ENCODE data around the gene CIITA.

The CIITA gene

DNA sequence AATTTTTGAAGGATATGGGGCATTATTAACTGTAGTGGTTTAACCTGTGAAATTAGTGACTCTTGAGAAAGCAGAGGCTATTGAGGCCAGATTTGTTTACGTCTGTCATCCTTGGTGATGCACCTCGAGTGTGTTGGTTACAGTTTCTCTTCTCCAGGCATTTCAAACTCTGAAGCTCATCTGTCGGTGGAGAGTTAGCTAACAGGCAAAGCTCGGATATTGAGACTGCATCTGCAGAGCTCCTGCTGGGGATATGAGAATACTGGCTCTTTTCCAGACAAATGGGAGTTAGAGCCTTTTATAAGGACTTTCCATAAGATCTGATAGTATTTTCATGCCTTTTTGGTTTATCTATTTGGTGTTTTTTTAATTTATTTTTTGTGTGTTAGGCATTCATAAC is 74.0 kb downstream of the CIITA start:
- Histone ChIP-seq H3F3A (ENCODE audit: control insufficient read depth, insufficient read depth) (peaks cover 8% of the 10 kb centered on the region; the same call in 1 of the 2 replicates), H3K79me2 (ENCODE audit: control insufficient read depth, low read length) (peaks cover 91% of the 10 kb centered on the region), H3K27me3 (ENCODE audit: control insufficient read depth, low read length) (no peaks in the 10 kb centered on the region), H3K4me2 (ENCODE audit: low read length) (no peak overlapping the region), H3K36me3 (ENCODE audit: control insufficient read depth, low read length) (peaks cover 5% of the 10 kb centered on the region), H3K4me1 (ENCODE audit: control insufficient read depth, low read length) (peaks cover 60% of the 10 kb centered on the region), H3K9me3 (ENCODE audit: control insufficient read depth, insufficient read depth, low read length) (no peaks in the 10 kb centered on the region), H3K9me2 (replicated peaks; ENCODE audit: control insufficient read depth, low read length) (no peaks in the 10 kb centered on the region), H3K27ac (ENCODE audit: low read depth, low read length) (no peak overlapping the region), H4K20me1 (ENCODE audit: control insufficient read depth, insufficient read depth, low read depth, low read length) (peaks cover 19% of the 10 kb centered on the region; the same call in 1 of the 2 replicates), H3K4me3 (ENCODE audit: low read length) (no peak overlapping the region)
- TF ChIP-seq EZH2phosphoT487 (IDR thresholded peaks at IDR 0.05; ENCODE audit: borderline replicate concordance, low read length): no peak
- TF ChIP-seq, protein P1, sequence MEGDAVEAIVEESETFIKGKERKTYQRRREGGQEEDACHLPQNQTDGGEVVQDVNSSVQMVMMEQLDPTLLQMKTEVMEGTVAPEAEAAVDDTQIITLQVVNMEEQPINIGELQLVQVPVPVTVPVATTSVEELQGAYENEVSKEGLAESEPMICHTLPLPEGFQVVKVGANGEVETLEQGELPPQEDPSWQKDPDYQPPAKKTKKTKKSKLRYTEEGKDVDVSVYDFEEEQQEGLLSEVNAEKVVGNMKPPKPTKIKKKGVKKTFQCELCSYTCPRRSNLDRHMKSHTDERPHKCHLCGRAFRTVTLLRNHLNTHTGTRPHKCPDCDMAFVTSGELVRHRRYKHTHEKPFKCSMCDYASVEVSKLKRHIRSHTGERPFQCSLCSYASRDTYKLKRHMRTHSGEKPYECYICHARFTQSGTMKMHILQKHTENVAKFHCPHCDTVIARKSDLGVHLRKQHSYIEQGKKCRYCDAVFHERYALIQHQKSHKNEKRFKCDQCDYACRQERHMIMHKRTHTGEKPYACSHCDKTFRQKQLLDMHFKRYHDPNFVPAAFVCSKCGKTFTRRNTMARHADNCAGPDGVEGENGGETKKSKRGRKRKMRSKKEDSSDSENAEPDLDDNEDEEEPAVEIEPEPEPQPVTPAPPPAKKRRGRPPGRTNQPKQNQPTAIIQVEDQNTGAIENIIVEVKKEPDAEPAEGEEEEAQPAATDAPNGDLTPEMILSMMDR (IDR thresholded peaks at IDR 0.05; ENCODE audit: low read depth, low read length, poor library complexity, severe bottlenecking): no peak

DNA sequence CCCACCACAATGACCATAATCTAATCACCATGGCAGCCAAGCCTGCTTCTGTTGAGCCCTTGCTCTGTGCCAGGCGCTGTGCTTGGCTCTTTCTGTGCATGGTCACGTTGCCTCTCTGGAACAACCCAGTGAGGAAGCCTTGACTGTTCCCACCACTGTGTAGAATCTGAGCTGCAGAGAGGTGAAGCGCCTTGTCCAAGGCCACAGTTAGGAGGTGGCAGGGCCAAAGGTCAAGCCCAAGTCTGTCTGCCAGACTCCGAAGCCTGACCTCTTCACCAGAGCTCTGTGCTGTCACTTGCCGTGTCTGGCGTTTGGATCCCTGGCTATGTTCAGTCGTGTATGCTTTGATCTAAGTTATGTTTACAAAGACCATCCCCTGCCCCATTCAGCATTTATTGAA is 77.9 kb downstream of the CIITA start:
- peaks cover 70% of the 10 kb centered on the region for H3K79me2 ChIP-seq (ENCODE audit: control insufficient read depth, low read length)
- H3K36me3 ChIP-seq (ENCODE audit: control insufficient read depth, low read length): peaks cover 20% of the 10 kb centered on the region
- H3K4me1 ChIP-seq (ENCODE audit: control insufficient read depth, low read length): peaks cover 35% of the 10 kb centered on the region
- no peak overlapping the region for H3K4me2 ChIP-seq (ENCODE audit: low read length)
- TF ChIP-seq, protein P1 (IDR thresholded peaks at IDR 0.05; ENCODE audit: low read depth, low read length, poor library complexity, severe bottlenecking): no peak
- TF ChIP-seq EZH2phosphoT487 (IDR thresholded peaks at IDR 0.05; ENCODE audit: borderline replicate concordance, low read length): no peak
- H3K9me3 ChIP-seq (ENCODE audit: control insufficient read depth, insufficient read depth, low read length): no peaks in the 10 kb centered on the region
- no peaks in the 10 kb centered on the region for H3K27me3 ChIP-seq (ENCODE audit: control insufficient read depth, low read length)
- H3F3A ChIP-seq (ENCODE audit: control insufficient read depth, insufficient read depth): peaks cover 4% of the 10 kb centered on the region; the same call in 1 of the 2 replicates
- H3K4me3 ChIP-seq (ENCODE audit: low read length): no peak overlapping the region
- H3K9me2 ChIP-seq (replicated peaks; ENCODE audit: control insufficient read depth, low read length): no peaks in the 10 kb centered on the region
- H4K20me1 ChIP-seq (ENCODE audit: control insufficient read depth, insufficient read depth, low read depth, low read length): peaks cover 17% of the 10 kb centered on the region; the same call in 1 of the 2 replicates
- H3K27ac ChIP-seq (ENCODE audit: low read depth, low read length): no peak overlapping the region

DNA sequence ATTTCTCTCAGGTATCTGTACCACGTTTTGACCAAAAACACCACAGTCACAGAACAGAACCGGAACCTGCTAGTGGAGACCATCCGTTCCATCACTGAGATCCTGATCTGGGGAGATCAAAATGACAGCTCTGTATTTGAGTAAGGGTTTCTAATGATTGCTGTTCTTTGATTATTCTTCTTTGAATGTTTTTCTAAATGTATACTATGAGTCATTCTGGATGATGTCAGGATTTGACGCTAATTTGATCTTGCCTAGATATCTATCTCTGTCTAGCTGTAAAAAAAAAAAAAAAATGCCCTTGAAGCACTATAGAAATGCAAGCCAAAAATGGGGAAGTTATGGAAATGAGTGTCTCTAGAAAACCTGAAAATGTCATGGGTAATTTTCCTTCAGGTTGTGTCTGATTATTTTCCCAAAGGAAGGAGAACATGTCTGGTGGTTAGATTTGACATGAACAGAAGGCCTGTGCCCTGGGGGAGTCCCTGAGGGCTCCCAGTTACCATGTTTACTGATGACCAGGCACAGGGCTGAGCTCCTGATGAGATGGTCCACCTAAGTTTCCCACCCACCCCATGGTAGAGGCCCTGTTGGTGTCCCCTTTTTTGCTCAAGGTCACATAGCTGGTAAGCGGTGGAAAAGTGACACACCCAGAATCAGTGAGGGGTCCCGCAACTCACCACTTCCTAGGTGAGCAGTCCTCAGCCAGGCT is 80.9 kb downstream of the CIITA start:
- Histone ChIP-seq H3K9me3 (ENCODE audit: control insufficient read depth, insufficient read depth, low read length) (no peaks in the 10 kb centered on the region), H3F3A (ENCODE audit: control insufficient read depth, insufficient read depth) (no peaks in the 10 kb centered on the region), H3K27me3 (ENCODE audit: control insufficient read depth, low read length) (no peaks in the 10 kb centered on the region), H3K27ac (ENCODE audit: low read depth, low read length) (no peak overlapping the region), H3K9me2 (replicated peaks; ENCODE audit: control insufficient read depth, low read length) (no peaks in the 10 kb centered on the region), H3K4me1 (ENCODE audit: control insufficient read depth, low read length) (peaks cover 28% of the 10 kb centered on the region), H3K79me2 (ENCODE audit: control insufficient read depth, low read length) (peaks cover 39% of the 10 kb centered on the region), H3K4me2 (ENCODE audit: low read length) (no peak overlapping the region), H3K4me3 (ENCODE audit: low read length) (no peak overlapping the region), H3K36me3 (ENCODE audit: control insufficient read depth, low read length) (peaks cover 22% of the 10 kb centered on the region), H4K20me1 (ENCODE audit: control insufficient read depth, insufficient read depth, low read depth, low read length) (peaks cover 9% of the 10 kb centered on the region; the same call in 1 of the 2 replicates)
- TF ChIP-seq, protein P1 (IDR thresholded peaks at IDR 0.05; ENCODE audit: low read depth, low read length, poor library complexity, severe bottlenecking): no peak
- TF ChIP-seq EZH2phosphoT487 (IDR thresholded peaks at IDR 0.05; ENCODE audit: borderline replicate concordance, low read length): no peak

All from DOHH2 (cell line).